Gastrocnemius medialis (tissue), 4 donors: ENCODE results near the gene FGF4.

Source experiments
- CTCF ChIP-seq, 5 experiments: fragments of 450-650 bp in 3 of 5; fragments of 200-600 bp in 2 of 5; sonication (generic) in 2 of 5; IDR thresholded peaks in 4 of 5; conservative IDR thresholded peaks in 1 of 5; 1 replicate in 4 of 5; 2 replicates in 1 of 5; pipeline ENCODE4 v1.5.1; 2016 to 2019; ENCODE audit warnings: antibody characterized with exemption in 5 of 5, mild to moderate bottlenecking in 3 of 5, moderate library complexity in 3 of 5
- POLR2A ChIP-seq, 2 donors: fragments of 450-650 bp; IDR thresholded peaks; one replicate each; pipeline ENCODE4 v1.6.1; 2017; ENCODE audit warnings: antibody characterized with exemption in 2 of 2, mild to moderate bottlenecking in 2 of 2, moderate library complexity in 2 of 2

DNA sequence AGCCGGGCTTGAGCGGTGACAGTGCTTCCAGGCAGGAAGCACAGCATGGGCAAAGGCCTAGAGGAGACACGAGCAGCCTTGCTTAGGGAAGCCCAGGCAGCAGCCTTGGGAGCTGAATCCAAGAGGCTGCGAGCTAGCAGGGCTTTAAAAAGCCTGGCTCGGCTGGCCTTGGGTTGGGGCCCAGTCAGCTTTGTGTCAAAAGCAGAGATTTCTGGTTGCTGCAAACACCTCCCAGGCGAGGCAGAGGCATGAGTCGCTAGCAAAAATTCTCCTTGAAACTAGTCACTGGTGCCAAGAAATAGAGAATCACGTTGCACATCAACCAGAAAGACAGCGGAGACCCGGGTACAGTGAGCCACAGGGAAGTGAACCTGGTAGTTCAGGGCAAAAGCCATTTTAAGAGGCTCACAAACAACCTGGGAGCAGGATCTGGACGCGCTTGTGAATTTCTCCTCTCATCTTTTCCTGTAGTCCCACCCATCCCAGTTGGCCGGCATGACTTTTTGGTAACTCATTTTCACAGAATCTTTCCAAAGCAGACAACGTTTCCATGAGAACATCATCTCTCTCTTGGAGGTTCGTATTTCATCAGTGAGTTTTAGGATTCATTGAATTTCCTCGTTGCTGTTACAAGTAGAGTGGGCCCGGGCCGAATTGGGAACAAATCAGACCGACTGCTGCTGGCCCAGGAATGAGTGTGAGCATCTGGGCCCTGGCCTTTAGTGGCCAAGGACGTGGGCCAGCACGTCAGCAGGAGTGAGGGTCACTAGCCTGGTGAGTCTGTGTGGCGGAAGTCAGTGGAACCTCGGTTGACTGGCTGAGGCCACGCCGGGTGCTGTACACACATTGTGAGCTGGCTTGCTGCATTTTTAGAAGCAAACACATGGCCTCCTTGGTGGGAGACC lies 16.4 kb upstream of the FGF4 start:
- TF ChIP-seq CTCF (IDR thresholded peaks at IDR 0.05 in 4 of 5, conservative IDR thresholded peaks at IDR 0.05 in 1 of 5), result no peak
- TF ChIP-seq POLR2A (IDR thresholded peaks at IDR 0.05), result no peak
